Stimulated activated CD8-positive, alpha-beta memory T cell treated with anti-CD3 and anti-CD28 coated beads, Interleukin-12 subunit alpha, Interleukin-12 subunit beta, amount 100 ng/mL, for 1 hour (primary cell): Measurements from ENCODE around the gene KDM4E.
"Not testable (repeated sequence)": the region's sequence is repeated elsewhere in the genome, so short reads cannot be mapped to it uniquely, and the experiment has no call there.

ENCODE experiments used
- DNase-seq: peaks from one replicate; pipeline ENCODE4 v3.0.0-alpha.2; 2020; ENCODE audit warnings: low read depth

Gene KDM4E

GRCh38 chr11:95024958-95025357, at the start of gene KDM4E:
KDM4E (plus strand) TSS chr11:95025258; CDS start chr11:95025558, 300 bp downstream.
- DNase-seq, result no peak

GRCh38 chr11:94975599-94975998, 49.5 kb upstream of the KDM4E start:
- DNase-seq, result no peak

GRCh38 chr11:94987378-94987777, 37.7 kb upstream of the KDM4E start:
- no peak for DNase-seq

GRCh38 chr11:94988748-94989147, 36.3 kb upstream of the KDM4E start:
- no peak for DNase-seq

- DNase-seq, result no peak
Measured at GRCh38 chr11:94993400-94993943, 31.6 kb upstream of the KDM4E start.

- no peak for DNase-seq
Measured at GRCh38 chr11:94997437-94997836, 27.6 kb upstream of the KDM4E start.

- DNase-seq, result no peak
Measured at GRCh38 chr11:94998285-94998684, 26.8 kb upstream of the KDM4E start.

GRCh38 chr11:95003716-95004115, 21.3 kb upstream of the KDM4E start:
- no peak for DNase-seq

GRCh38 chr11:95005642-95006041, 19.4 kb upstream of the KDM4E start:
- no peak for DNase-seq

GRCh38 chr11:95011376-95011775, 13.7 kb upstream of the KDM4E start:
- DNase-seq, result no peak

DNA sequence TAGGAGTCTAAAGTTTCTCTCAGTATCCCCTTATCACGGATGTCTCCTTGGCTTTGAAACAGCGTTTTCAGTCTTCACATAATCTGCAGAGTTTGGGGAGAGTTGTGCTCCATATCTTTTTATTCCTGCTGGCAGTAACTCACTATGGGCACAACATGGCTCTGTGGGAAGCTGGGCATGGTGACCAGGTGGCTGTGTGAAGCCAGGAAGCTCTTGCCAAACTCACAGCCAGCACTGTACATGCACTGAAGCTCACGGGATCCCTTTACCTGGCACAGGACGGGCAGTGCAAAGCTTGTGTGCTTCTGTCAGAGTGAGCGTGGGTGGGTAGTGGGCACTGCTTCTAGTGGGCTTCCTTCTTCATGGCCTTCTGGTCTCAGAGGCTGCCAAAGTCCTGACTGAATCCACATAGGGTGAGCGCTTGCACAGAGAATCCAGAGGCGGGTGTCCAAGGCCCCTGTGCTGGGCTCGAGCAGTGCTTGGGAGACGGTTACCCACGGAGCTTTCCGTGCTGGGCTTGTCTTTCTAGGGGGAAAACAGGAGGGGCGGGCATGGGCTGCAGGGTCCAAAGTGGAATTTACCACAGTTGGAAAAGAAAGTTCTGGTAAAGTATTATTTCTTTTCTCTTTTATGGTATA, 10.8 kb upstream of the KDM4E start:
- DNase-seq, result no peak

GRCh38 chr11:95016139-95016538, 8.9 kb upstream of the KDM4E start:
- no peak for DNase-seq

DNA sequence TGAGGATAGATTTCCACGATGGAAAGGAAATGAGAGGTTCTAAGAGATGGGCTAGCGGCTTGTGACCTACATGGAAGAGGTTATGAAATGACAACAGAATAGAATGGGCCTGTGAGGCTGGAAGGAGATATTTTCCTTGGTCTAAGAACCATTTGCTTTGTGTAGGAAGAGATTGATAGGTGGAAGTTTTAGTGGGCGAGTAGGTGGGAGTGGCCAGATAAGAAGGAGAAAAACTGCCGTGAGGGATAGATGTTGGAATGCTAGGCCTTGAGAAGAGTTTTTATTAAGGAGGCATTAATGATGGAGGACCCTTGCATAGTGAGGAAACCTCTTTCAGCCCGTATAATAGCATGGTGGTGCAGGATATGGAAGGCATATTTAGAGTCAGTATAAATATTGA, 3.6 kb upstream of the KDM4E start:
- DNase-seq, result not testable (repeated sequence)

DNA sequence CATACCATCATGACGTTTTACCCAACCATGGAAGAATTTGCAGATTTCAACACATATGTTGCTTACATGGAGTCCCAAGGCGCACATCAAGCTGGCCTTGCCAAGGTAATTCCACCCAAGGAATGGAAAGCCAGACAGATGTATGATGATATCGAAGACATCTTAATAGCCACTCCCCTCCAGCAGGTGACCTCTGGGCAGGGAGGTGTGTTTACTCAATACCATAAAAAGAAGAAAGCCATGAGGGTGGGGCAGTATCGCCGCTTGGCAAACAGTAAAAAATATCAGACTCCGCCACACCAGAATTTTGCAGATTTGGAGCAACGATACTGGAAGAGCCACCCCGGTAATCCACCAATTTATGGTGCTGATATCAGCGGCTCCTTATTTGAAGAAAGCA, 536 bp downstream of the KDM4E start:
- not testable (repeated sequence) for DNase-seq

DNA sequence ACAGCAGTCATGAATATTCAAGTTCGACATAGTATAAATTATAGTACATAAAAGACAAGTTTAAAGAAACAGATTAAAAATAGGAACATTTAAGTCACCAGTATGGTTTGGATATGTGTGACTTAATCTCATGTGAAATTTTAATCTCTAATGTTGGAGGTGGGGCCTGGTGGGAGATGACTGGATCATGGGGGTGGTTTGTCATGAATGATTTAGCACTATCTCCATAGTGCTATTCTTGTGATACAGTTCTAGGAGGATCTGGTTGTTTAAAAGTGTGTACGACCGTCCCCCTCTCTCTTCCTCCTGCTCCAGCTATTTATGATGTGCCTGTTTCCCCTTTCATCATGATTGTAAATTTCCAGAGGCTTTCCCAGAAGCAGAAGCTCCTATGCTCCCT, 3.3 kb downstream of the KDM4E start:
- DNase-seq, result no peak

DNA sequence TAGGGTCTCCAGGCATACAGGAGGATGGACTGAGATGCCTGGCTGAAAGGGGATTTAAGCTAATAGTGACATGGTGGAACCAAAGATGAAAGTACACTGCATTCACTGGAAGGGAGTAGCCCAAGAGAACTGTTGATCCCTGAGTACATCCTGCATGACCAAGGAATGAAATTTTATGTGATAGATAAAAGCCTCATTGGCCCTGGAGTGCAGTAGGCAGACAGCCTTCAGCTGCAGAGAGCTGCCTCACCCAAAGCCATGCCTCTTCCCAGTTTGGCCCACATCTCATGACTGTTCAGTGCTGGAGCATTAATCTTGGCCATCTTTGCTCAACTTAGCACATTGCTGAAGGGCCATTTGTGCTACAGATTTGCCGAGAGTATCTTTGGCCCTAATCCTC, 8.0 kb downstream of the KDM4E start:
- DNase-seq, result no peak

GRCh38 chr11:95035316-95035715, 10.3 kb downstream of the KDM4E start:
- no peak for DNase-seq

- DNase-seq, result not testable (repeated sequence)
Measured at GRCh38 chr11:95037356-95038035, 12.4 kb downstream of the KDM4E start.

DNA sequence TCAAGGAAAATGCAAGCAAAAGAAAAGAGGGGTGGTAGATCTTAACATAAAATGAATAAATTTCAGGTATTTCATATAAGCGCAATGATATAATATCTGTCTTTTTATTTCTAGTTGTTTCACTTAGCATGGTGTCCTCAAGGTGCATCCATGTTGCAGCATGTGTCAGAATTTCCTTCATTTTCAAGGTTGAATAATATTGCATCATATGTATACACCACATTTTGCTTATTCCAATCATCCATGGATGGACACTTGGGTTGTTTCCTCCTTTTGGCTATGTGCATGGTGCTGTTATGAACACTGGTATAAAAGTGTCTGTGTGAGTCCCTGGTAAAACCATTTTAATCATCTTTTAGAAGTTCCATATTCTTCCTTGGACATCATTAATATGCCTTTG, 17.2 kb downstream of the KDM4E start:
- DNase-seq, result no peak

DNA sequence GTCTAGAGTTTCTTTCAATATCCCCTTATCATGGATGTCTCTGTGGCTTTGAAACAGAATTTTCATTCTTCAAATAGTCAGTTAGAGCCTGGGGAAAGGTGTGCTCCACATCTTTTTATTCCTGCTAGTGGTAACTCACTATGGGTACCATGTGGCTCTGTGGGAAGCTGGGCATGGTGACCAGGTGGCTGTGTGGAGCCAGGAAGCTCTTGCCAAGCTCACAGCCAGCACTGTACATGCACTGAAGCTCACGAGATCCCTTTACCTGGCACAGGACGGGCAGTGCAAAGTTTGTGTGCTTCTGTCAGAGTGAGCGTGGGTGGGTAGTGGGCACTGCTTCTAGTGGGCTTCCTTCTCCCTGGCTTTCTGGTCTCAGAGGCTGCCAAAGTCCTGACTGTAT, 17.8 kb downstream of the KDM4E start:
- no peak for DNase-seq

- DNase-seq, result no peak
Measured at GRCh38 chr11:95044010-95044409, 19.0 kb downstream of the KDM4E start.

DNA sequence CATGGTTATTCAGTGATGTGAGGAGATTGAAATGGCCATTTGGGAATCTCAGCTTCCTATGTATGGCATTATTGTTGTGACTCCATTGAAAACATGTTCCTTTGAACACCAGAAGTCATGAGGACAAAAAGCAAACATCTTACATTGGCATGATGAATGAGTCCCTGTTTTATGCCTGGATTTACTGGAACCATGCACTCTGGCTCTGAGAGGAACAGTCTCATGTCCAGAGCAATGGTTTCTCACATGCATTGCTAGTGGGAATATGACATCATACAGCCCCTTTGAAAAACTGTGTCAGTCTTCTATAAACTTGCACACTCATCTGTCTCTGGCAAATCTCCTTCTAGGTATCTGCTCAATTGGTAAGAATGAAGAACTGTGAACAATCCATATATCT, 20.8 kb downstream of the KDM4E start:
- no peak for DNase-seq

- DNase-seq, result not testable (repeated sequence)
Measured at GRCh38 chr11:95049122-95049521, 24.1 kb downstream of the KDM4E start, which contains the start of gene KDM4F. KDM4F (plus strand) TSS chr11:95049422.
